RPMI8226 (cell line): ENCODE data around the gene OSBPL5.
A peak's percentile ranks its signal among the peaks of the same experiment; 100 is the strongest.
"Not testable (repeated sequence)": the region's sequence is repeated elsewhere in the genome, so short reads cannot be mapped to it uniquely, and the experiment has no call there.

Source experiments
- DNase-seq: peaks from one replicate; pipeline ENCODE4 v3.0.0-alpha.2; 2015

Gene OSBPL5

GRCh38 chr11:3120071-3120792, 44.9 kb downstream of the OSBPL5 start:
- no peak for DNase-seq

- DNase-seq, result no peak
Observed at GRCh38 chr11:3119141-3119821, 45.8 kb downstream of the OSBPL5 start.

- no peak for DNase-seq
Observed at GRCh38 chr11:3115321-3115720, 49.8 kb downstream of the OSBPL5 start.

GRCh38 chr11:3113661-3114060, 51.4 kb downstream of the OSBPL5 start:
- not testable (repeated sequence) for DNase-seq

GRCh38 chr11:3111919-3112690, 53.0 kb downstream of the OSBPL5 start:
- DNase-seq, result no peak

DNA sequence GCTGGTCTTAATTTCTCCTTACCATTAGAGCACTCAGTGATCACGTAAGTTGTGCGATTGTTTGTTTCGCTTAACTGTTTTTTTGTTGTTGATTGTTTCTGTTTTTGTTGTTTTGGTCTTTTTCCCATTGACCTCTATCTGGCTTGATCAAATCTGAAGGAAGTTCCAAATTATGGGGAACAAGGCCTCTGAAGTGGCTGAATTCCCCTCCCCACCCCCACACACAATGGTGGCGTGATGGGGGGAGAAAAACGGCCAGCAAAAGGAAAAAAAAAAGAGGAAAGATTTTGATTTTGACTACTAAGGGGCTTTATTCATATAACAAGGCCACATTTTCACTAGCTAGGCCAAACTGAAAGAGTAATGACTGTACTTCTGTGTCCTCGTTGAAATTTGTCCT, 53.6 kb downstream of the OSBPL5 start:
- DNase-seq, result no peak

DNA sequence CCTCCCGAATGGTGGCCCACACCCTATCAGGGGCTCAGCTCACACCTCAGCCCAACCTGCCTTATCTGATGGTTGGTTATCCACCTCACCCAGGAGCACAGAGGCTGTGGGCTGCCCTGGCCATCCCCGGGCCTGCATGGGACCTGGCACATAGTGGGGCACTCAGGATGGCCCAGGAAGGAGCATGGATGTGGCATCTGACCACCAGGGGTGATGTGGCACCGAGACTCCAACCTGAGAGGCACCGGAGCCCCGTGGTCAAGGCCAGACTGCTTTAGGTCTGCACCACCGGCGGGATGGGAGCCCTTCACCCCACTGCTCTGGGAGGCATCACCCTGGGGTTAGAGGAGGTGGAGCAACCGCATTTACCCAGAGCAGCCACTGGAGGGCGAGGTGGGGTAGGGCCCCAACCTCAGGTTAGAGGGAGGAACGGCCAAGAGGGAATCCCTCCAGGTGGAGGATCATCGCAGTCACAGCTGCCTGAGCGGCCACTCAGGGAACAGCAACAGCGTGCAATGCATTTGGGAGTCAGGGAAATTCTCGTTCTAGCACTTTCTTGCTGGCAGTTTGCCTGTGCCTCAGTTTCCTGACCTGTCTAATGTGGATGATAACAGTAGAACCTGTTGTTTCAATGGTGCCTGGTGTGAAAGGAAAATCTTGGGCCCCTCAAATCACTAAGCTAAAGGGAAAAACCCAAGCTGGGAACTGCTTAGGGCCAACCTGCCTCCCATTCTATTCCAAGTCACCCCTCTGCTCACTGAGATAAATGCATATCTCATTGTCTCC, 55.0 kb downstream of the OSBPL5 start:
- DNase-seq, result peak; percentile 67

DNA sequence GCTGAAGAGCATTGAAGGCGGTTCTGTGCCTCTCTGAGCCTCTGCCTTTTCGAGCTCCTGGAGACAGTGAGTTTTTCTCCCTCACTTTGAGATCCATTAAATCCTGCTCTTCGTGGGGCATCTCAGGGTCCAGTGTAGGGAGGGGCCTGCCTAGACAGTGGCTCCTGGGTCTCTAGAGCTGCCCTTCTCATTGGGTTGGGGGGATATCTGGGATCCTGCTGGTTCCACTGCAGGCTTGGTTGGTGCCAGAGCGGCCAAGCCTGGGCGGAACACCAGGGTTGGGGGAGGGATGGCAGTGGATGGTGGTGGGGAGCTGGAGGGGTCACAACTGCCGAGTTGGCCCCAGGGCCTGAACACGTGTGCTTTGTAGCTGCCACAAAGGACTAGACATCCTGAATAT, 55.7 kb downstream of the OSBPL5 start:
- no peak for DNase-seq

GRCh38 chr11:3108183-3108721, 56.9 kb downstream of the OSBPL5 start:
- no peak for DNase-seq

DNA sequence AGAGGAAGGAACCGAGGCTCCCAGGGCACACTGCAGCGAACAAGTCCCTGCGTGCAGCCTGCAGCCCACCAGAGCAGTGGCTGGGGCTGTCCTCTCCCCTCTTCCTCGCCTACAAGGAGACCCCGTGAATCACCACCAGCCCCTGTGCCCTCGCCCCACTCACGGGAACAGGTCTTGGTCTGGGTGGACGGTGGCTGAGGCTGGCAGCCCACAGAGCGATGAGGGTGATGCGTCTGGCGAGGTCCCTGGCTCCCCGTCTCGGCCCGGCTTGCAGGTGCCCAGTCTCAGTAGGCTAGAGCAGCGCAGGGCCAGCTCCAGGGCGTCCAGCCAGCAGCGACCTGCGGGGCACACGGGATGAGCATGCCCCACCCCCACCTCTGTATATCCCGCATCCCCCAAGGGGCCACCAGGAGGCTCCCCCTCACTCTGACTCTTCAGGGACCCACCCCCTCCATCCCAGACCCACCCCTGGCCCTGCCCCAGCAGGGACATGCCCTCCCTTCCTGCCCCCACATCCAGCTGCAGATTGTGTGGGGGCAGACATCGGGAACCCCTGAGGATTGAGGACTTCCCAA, 57.4 kb downstream of the OSBPL5 start:
- no peak for DNase-seq

DNA sequence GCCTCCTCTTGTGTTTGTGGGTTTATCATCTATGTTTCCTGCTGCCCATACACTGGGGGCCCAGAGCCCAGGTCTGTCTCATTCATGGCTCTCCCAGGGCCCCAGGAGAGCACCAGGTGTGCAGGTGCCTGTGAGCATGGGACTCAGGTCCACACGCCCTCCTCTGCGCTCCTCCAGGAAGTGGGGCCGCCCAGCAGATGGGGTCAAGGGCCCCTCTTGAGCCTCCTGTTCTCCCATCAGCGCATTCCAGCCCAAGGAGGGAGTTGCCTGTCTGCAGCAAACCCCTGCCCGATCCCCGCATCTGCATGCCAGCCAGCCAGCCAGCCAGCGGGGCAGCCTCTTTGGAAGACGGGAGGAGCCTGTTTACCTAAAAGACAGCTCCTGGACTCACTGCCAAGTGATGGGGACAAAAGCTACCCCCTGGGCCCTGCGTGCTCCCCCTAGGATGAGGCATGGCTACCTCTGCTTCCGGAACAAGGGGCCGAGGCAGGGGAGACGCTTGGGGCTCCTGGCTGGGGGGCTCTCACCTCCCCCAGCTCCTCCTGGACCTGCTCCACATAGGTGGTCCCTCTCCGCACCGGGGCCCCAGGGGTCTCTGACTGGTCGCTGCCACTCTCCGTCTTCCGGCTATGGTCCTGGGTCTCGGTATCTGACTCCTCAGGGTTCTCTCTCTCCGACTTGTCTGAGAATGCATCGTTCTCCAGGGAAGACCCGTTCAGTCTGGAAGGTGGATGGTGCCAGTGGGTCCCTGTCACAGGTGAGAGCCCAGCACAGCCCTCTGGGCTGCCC, 58.2 kb downstream of the OSBPL5 start:
- DNase-seq, result no peak

DNA sequence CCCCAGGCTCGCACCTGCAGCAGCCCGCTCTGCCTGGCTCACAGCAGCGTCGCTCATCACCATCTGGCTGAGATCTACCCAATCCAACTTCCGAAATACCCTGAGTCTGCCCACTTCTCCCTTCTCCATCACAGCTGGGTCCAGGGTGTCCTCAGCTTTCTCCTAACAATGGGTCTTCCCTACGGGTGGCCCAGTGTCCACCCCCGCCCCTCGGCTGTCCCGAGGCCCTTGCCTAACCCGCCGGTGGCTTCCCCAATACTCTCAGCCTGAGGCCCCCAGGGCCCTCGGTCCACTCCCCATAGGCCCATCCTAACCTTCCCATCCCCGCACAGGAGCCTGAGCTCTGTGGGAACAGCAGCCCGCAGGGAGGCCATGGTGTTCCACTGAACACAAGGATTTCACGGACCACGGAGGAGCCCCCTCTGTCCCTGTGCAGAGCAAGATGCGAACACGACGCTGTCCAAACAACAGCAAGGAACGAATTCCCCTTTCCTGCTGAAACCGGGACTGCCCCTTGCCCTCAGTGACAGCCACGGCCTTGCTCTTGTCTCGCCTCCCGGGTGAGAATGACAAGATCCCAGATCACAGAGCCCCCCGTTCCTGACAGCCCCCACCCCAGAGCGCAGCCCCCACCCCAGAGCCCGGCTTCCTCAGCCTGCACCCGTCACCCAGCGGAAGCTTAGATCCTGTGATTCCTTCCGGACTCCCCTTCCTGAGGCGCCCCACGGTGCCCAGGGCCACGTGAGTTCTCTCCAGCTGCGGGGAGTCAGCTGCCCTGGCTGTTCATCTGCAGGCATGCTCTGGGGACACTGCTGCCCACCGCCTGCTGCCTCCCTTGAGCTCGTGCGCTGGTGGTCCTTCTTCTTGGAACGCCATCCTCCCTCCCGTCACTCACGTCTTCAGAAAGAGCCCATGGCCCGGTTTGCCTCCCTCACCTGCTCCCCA, 59.0 kb downstream of the OSBPL5 start:
- peak; percentile 29 for DNase-seq

DNA sequence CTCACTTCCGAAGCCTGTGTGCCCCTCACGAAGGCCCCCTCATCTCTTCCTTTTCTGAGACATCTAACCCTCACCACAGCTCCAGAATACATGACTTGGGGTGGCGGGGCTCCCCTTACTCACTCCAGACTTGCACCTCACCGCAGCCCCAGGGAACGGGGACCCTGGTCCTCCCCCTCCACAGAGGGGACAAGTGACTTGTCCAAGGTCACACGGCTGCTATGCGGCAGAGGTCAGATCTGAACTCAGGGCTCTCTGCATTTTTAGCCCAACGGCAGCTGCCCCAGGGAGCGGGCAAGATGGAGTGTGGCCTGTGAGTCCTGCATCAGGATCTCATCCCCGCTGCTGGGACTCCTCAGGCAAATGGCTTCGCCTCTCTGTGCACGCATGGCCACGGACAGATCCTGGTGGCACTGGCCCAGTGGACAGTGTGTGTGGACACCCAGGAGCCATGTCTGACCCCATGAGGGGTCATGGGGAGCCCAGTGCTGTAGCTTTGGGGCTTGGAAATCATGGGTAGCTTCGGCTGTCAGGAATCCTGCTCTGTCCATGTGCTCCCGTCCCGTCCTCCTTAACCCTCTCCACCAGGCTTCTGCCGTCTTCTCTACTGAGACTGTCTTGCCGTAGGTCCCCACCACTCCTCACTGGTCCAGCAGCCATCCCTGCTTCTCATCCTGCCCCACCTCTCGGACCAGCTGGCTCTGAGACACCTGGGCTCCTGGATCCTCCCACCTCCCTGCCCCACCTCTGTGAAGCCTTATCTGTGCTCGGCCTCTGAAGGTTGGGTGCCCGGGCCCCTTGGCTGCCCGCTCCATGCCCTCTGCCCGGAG, 59.9 kb downstream of the OSBPL5 start:
- DNase-seq, result no peak

GRCh38 chr11:3104051-3104714, 60.9 kb downstream of the OSBPL5 start:
- DNase-seq, result no peak

DNA sequence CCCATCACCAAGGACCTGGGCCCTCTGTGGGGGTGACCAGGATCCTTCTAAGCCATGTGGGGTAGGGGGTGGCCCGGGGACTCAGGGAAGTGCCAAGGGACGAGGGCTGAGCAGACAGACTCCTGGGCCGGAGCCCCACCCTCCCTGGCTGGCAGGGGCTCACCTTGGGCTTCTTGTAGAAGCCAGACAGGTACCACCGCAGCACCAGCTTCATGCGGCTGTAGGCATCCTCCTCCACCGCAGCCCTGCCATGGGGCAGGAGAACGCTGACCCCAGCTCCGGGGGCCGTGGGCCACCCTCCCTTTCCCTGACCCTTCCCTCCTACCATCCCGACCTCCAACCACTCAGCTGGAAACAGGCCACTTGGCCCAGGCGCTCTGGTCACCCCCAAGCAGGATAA, 62.0 kb downstream of the OSBPL5 start:
- no peak for DNase-seq

DNA sequence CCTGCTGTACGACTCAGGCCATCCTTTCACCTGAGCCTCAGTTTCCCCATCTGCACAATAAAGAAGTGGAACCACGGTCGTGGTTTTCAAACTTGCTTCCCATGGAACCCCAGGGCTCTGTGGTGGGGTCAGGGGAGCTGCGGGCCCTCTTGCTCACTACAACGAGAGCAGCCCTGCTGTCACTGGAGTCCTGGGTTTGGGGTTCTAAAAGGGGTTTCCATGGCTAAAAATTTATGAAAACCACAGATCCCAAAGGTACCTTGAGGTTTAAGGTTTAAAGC, 62.5 kb downstream of the OSBPL5 start:
- DNase-seq, result no peak

GRCh38 chr11:3101921-3102640, 63.0 kb downstream of the OSBPL5 start:
- DNase-seq, result no peak

DNA sequence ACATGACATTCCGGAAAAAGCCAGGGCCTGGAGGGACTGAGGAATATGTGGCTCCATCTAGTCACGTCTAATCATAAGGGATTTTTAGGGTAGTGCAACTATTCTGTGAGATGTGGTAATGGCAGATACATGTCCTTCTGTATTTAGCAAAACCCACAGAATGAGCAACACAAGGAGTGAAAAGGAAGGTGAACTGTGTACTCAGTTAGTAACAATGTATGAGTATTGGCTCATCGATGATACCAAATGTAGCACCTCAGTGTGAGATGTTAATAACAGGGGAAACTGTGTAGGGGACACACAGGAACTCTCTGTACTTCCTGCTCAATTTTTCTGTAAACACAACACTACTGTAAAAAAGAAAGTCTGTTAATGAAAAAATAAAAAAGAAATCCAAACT, 65.9 kb downstream of the OSBPL5 start:
- no peak for DNase-seq
